H9 (cell line): Measurements from ENCODE around the gene TMEFF2. TPM values are rescaled to one million over a fixed set of nuclear protein-coding genes. Genes with fewer than 3 reads are reported as not detected.

Source experiments
- DNase-seq: peaks from one replicate; pipeline ENCODE4 v3.0.0-alpha.2; 2017
- H2AFZ ChIP-seq: one replicate; pipeline ENCODE4 v1.6.1; 2013; ENCODE audit warnings: mild to moderate bottlenecking, low read length, control low read depth, moderate library complexity
- H2AK5ac ChIP-seq: 2 replicates; pipeline ENCODE4 v1.6.1; 2013; ENCODE audit warnings: low read length, control low read depth, mixed read lengths; ENCODE audit not compliant: insufficient read length
- H2BK120ac ChIP-seq: one replicate; pipeline ENCODE4 v1.6.1; 2013; ENCODE audit warnings: low read depth, mild to moderate bottlenecking, low read length, control low read depth, inconsistent platforms; ENCODE audit not compliant: poor library complexity, severe bottlenecking
- H2BK12ac ChIP-seq: 2 replicates; pipeline ENCODE4 v1.6.1; 2013; ENCODE audit warnings: low read length, control low read depth, mixed read lengths, low read depth; ENCODE audit not compliant: insufficient read length
- H2BK15ac ChIP-seq: 2 replicates; pipeline ENCODE4 v1.6.1; 2013; ENCODE audit warnings: low read depth, low read length, control low read depth
- H2BK20ac ChIP-seq: one replicate; pipeline ENCODE4 v1.6.1; 2013; ENCODE audit warnings: low read depth, mild to moderate bottlenecking, low read length, control low read depth, inconsistent platforms; ENCODE audit not compliant: poor library complexity, severe bottlenecking
- H2BK5ac ChIP-seq: 2 replicates; pipeline ENCODE4 v1.6.1; 2013; ENCODE audit warnings: low read length, control low read depth, mixed read lengths; ENCODE audit not compliant: insufficient read length
- H3K14ac ChIP-seq: 2 replicates; pipeline ENCODE4 v1.6.1; 2013; ENCODE audit warnings: low read length, control low read depth; ENCODE audit not compliant: insufficient read depth
- H3K18ac ChIP-seq: 2 replicates; pipeline ENCODE4 v1.6.1; 2013; ENCODE audit warnings: low read depth, mild to moderate bottlenecking, mixed read lengths, low read length, control low read depth; ENCODE audit not compliant: insufficient read length
- H3K23ac ChIP-seq: 2 replicates; pipeline ENCODE4 v1.6.1; 2013; ENCODE audit warnings: low read length, control low read depth, mixed read lengths, low read depth; ENCODE audit not compliant: insufficient read length
- H3K23me2 ChIP-seq: 2 replicates; pipeline ENCODE4 v1.6.1; 2013; ENCODE audit warnings: low read depth, mild to moderate bottlenecking, mixed read lengths, low read length, control low read depth; ENCODE audit not compliant: insufficient read length, poor library complexity, severe bottlenecking
- H3K27ac ChIP-seq: 2 replicates; pipeline ENCODE4 v1.5.1; 2013; ENCODE audit warnings: low read length, control low read depth, mixed read lengths, low read depth; ENCODE audit not compliant: insufficient read length
- H3K27me3 ChIP-seq: 2 replicates; pipeline ENCODE4 v1.6.1; 2013; ENCODE audit warnings: low read length, control low read depth, inconsistent platforms; ENCODE audit not compliant: insufficient read depth
- H3K4ac ChIP-seq: 2 replicates; pipeline ENCODE4 v1.6.1; 2013; ENCODE audit warnings: low read depth, mild to moderate bottlenecking, control low read depth, inconsistent platforms, low read length, moderate library complexity
- H3K4me1 ChIP-seq: 2 replicates; pipeline ENCODE4 v1.6.1; 2013; ENCODE audit warnings: low read length, control low read depth, inconsistent platforms; ENCODE audit not compliant: insufficient read depth
- H3K4me2 ChIP-seq: 2 replicates; pipeline ENCODE4 v1.6.1; 2013; ENCODE audit warnings: low read length, control low read depth, mixed read lengths; ENCODE audit not compliant: insufficient read length, insufficient read depth
- H3K56ac ChIP-seq: 2 replicates; pipeline ENCODE4 v1.6.1; 2013; ENCODE audit warnings: low read depth, mild to moderate bottlenecking, mixed read lengths, low read length, control low read depth; ENCODE audit not compliant: insufficient read length
- H3K79me1 ChIP-seq: 2 replicates; pipeline ENCODE4 v1.6.1; 2013; ENCODE audit warnings: low read depth, mild to moderate bottlenecking, moderate library complexity, low read length, control low read depth, inconsistent platforms; ENCODE audit not compliant: insufficient read depth, poor library complexity, severe bottlenecking
- H3K79me2 ChIP-seq: 2 replicates; pipeline ENCODE4 v1.6.1; 2013; ENCODE audit warnings: low read length, control low read depth, inconsistent platforms; ENCODE audit not compliant: insufficient read depth
- H3K9ac ChIP-seq: 2 replicates; pipeline ENCODE4 v1.6.1; 2013; ENCODE audit warnings: low read length, control low read depth, mixed read lengths; ENCODE audit not compliant: insufficient read length; ENCODE audit errors: extremely low read depth
- H3K9me3 ChIP-seq: one replicate; pipeline ENCODE4 v1.6.1; 2013; ENCODE audit warnings: low read depth, low read length, inconsistent platforms; ENCODE audit not compliant: control insufficient read depth
- H3T11ph ChIP-seq: one replicate; pipeline ENCODE4 v1.6.1; 2013; ENCODE audit warnings: mild to moderate bottlenecking, low read length, control low read depth, inconsistent platforms
- H4K20me1 ChIP-seq: one replicate; pipeline ENCODE4 v1.6.1; 2013; ENCODE audit not compliant: control insufficient read depth, insufficient read length, insufficient read depth
- H4K5ac ChIP-seq: 2 replicates; pipeline ENCODE4 v1.6.1; 2013; ENCODE audit warnings: low read depth, mild to moderate bottlenecking, mixed read lengths, low read length, control low read depth; ENCODE audit not compliant: insufficient read length
- H4K8ac ChIP-seq: replicated peaks from 2 replicates; pipeline ENCODE4 v1.6.1; 2013; ENCODE audit warnings: low read length, control low read depth, mixed read lengths, low read depth; ENCODE audit not compliant: insufficient read length
- H4K91ac ChIP-seq: 2 replicates; pipeline ENCODE4 v1.6.1; 2013; ENCODE audit warnings: low read depth, mild to moderate bottlenecking, moderate library complexity, mixed read lengths, low read length, control low read depth; ENCODE audit not compliant: insufficient read length
- H3K27ac Mint-ChIP-seq, 3 experiments: 2 replicates in 2 of 3; 3 replicates in 1 of 3; pipeline ENCODE4 v1.8.0; 2020 to 2021; ENCODE audit warnings: mixed read lengths in 3 of 3, mild to moderate bottlenecking in 1 of 3, moderate library complexity in 1 of 3
- H3K27me3 Mint-ChIP-seq: 2 replicates; pipeline ENCODE4 v1.8.0; 2021; ENCODE audit warnings: low read depth, mild to moderate bottlenecking, moderate library complexity, mixed read lengths
- H3K36me3 Mint-ChIP-seq, 3 experiments: 2 replicates in 2 of 3; 3 replicates in 1 of 3; pipeline ENCODE4 v1.8.0; 2020 to 2021; ENCODE audit warnings: low read depth in 3 of 3, mixed read lengths in 3 of 3; ENCODE audit not compliant: insufficient read depth in 1 of 3
- H3K4me1 Mint-ChIP-seq, 2 experiments: 2 replicates each; pipeline ENCODE4 v1.8.0; 2020; ENCODE audit warnings: mixed read lengths in 2 of 2
- H3K4me3 Mint-ChIP-seq, 2 experiments: 2 replicates in 1 of 2; 3 replicates in 1 of 2; pipeline ENCODE4 v1.8.0; 2020 to 2021; ENCODE audit warnings: mild to moderate bottlenecking in 2 of 2, mixed read lengths in 2 of 2, moderate library complexity in 1 of 2
- H3K9me3 Mint-ChIP-seq, 2 experiments: 2 replicates in 1 of 2; 3 replicates in 1 of 2; pipeline ENCODE4 v1.8.0; 2020; ENCODE audit warnings: mild to moderate bottlenecking in 2 of 2, mixed read lengths in 2 of 2, moderate library complexity in 1 of 2
- CTCF ChIP-seq: fragments of 200-600 bp; sonication (generic); conservative IDR thresholded peaks from 3 replicates; pipeline ENCODE4 v1.8.0; 2021; ENCODE audit warnings: antibody characterized with exemption, mild to moderate bottlenecking
- WGBS: extraction: QIAGEN DNeasy Blood & Tissue Kit; methylation state at CpG from one replicate; pipeline ENCODE4 v1.1.7; 2013; ENCODE audit warnings: missing lambda C conversion rate, low lambda C conversion rate, mixed read lengths; ENCODE audit not compliant: insufficient read length; ENCODE audit errors: extremely low coverage; 5-methylcytosine and 5-hydroxymethylcytosine counted together
- total RNA-seq: library from RNA; stranded (reverse); gene quantifications from 2 replicates; pipeline ENCODE4 v1.2.1, GENCODE V29; 2021

Gene TMEFF2
- total RNA-seq, 1 experiment from 2014 or later, result 0.39 TPM

DNA sequence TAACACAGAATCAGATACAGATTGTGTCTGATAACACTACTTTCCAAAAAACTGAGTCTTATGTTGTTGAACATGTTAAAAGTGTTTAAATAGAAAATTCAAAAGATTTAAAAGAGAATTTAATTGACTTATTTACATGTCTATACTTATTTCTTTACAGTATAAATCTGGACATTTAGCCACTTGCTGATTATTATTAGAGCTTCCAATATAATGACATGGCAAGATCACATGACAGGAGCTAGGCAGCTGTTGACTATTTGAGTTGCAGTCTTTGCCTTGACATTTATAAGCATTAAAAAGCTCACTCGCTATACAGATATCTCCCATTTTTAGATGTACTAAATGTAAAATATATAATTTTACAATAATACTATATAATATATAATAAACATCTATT lies 6.4 kb upstream of the TMEFF2 start:
- H3K27ac Mint-ChIP-seq, result no peak overlapping the region
- Histone ChIP-seq H3K79me2 (no peaks in the 10 kb centered on the region), H3K9me3 (no peaks in the 10 kb centered on the region), H4K20me1 (no peaks in the 10 kb centered on the region), H4K5ac (no peak overlapping the region), H3K4me1 (no peaks in the 10 kb centered on the region), H3K56ac (no peak overlapping the region), H2BK20ac (no peak overlapping the region), H2BK12ac (no peak overlapping the region), H4K91ac (no peak overlapping the region), H3K23me2 (peaks cover 4% of the 10 kb centered on the region), H3K23ac (no peak overlapping the region), H3K27me3 (peaks cover 7% of the 10 kb centered on the region; the same call in 1 of the 2 replicates), H4K8ac (no peak overlapping the region), H3K18ac (no peak overlapping the region), H3T11ph (no peak overlapping the region), H2BK120ac (no peak overlapping the region), H3K4me2 (no peak overlapping the region), H2AK5ac (no peak overlapping the region), H3K79me1 (no peaks in the 10 kb centered on the region), H3K14ac (no peak overlapping the region), H2AFZ (no peak overlapping the region), H2BK5ac (no peak overlapping the region), H2BK15ac (no peak overlapping the region), H3K27ac (no peak overlapping the region), H3K4ac (no peak overlapping the region), H3K9ac (no peak overlapping the region)
- H3K4me3 Mint-ChIP-seq, result no peak overlapping the region
- peaks cover 8 to 9% of the 10 kb centered on the region in 2 experiments for H3K4me1 Mint-ChIP-seq
- WGBS, result no CpG with 5 or more reads among the region's 1 CpG
- no peak for DNase-seq
- H3K27me3 Mint-ChIP-seq, result peaks cover 30% of the 10 kb centered on the region
- no peaks in the 10 kb centered on the region for H3K36me3 Mint-ChIP-seq
- no peaks in the 10 kb centered on the region for H3K9me3 Mint-ChIP-seq
- no peak for TF ChIP-seq CTCF
